Ecto neural progenitor cell (in vitro differentiated cells): ENCODE data around the gene PRSS2.
A peak's percentile ranks its signal among the peaks of the same experiment; 100 is the strongest.
"Not testable (repeated sequence)": the region's sequence is repeated elsewhere in the genome, so short reads cannot be mapped to it uniquely, and the experiment has no call there.

ENCODE experiments used
- DNase-seq: peaks from one replicate; pipeline ENCODE4 v3.0.0-alpha.2; 2018; ENCODE audit warnings: low spot score

The PRSS2 gene

DNA sequence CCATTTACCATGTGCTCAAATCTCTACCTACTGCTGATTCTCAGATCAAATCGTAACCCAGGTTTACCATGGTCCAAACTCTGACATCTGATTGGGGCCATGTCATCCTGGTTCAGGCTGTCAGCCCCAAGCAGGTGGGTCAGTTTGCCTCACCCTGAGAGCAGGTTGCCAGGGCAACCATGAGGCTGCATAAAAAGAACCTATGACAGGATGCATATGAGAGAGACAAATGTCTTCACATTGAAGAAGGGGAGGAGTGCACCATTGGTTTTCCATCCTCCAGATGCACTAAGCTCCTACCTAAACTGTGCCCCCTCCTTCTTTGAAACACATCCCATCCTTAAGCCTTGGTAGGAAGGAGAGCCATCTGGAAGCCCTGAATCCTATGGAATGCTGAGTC is 11.3 kb upstream of the PRSS2 start:
- DNase-seq: no peak

DNA sequence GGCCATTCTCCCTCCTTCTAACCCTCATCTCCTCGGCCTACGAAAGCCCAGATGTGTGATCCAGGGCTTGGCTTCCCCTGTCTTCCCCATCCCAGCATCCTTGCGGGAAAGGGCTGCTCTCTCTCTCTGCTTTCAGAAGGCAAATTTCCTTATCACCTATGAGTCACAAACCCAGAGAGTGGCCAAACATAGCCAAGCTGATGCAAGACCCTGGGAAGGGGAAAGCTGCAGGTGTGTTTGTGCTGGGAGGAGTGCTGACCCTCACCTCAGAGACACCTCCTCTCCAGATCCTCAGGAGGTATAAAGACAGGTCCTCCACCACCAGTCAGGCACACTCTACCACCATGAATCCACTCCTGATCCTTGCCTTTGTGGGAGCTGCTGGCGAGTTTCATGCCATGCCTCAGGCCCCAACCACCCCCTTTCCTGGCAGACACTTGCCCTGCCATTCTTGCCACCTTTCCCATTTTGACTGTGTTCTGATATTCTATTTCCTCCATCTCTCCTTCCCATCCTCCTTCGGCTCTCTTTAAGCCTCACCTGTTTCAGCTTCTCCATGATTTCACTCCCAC is 10.6 kb upstream of the PRSS2 start:
- DNase-seq: no peak

GRCh38 chr7:142761606-142762005 is 9.2 kb upstream of the PRSS2 start:
- not testable (repeated sequence) for DNase-seq

DNA sequence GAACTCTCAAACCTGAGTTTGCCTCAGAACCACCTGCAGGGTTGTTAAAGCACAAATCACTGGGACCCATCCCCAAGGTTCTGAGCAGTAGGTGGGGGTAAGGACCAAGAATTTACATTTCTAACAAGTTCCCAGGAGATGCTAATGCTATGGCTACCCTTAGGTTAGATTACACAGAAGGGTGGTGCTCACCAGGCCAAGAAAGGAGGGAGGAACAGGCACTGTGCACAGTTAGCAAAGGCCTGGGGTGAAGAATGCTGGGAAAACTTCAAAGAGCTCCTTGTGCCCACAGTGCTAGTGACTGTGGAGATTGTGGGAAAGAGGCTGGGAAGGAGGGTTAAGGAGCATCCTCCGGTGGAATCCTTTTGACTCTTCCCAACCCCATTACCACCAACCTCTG is 8.7 kb upstream of the PRSS2 start:
- no peak for DNase-seq

- DNase-seq: no peak
Measured at GRCh38 chr7:142767451-142767850, 3.3 kb upstream of the PRSS2 start.

DNA sequence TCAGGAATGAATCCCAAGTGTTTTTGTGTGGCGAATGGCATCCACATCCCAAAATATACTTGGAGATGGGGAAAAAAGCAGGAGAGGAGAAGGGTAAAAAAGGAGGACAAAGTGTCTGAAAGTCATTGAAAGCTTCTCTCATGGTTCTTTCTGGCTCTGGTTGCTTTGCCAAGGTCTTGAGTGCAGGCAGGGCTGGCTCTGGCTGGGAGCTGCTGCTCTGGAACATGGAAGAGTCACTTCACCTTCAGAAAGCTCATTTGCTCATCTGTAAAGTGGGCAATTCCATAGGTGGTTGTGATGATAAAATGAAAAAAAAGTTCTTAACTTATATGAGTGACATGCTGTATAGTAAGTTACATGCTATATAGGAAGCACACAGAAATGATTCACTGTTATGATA is 2.9 kb upstream of the PRSS2 start:
- DNase-seq: no peak

DNA sequence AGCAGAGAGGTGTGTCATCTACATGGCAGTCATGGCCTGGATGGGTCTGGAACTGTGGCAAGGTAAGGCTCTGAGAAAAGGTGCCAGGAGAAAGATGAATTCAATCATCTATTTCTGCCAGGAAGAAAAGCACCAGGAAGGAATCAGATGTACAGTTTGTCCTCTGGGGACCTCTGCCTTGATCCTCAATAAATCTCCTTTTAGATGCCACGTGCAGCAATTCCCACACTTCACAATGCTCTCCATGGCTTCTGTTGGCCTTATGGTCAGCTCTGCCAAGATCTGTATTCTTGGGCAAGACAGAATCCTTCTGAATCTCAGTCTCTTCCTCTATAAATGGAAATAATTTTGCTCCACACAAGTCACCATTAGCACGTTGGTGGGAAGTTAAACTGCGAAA is 1.9 kb upstream of the PRSS2 start:
- not testable (repeated sequence) for DNase-seq

- DNase-seq: no peak
Measured at GRCh38 chr7:142771353-142771723, 568 bp downstream of the PRSS2 start.

DNA sequence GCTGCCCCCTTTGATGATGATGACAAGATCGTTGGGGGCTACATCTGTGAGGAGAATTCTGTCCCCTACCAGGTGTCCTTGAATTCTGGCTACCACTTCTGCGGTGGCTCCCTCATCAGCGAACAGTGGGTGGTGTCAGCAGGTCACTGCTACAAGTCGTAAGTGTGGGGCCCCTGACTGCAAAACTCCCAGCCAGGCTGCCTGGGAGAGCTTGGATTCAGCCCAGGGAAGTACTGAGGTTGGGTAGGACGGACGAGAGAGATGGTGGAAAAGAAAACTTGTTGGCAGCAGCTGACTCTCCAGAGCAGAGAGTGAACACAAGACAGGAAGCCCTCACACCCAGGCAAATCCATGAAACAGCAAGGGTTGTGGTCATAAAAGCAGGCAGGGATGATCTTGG is 1.3 kb downstream of the PRSS2 start:
- no peak for DNase-seq

DNA sequence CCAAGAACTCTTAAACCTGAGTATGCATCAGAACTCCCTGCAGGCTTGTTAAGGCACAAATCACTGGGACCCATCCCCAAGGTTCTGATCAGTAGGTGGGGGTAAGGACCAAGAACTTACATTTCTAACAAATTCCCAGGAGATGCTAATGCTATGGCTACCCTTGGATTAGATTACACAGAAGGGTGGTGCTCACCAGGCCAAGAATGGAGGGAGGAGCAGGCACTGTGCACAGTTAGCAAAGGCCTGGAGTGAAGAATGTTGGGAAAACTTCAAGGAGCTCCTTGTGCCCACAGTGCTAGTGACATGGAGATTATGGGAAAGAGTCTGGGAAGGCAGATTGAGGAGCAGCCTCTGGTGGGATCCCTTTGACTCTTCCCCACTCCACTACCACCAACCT is 1.9 kb downstream of the PRSS2 start:
- no peak for DNase-seq

GRCh38 chr7:142773230-142773629 is 2.5 kb downstream of the PRSS2 start:
- no peak for DNase-seq

DNA sequence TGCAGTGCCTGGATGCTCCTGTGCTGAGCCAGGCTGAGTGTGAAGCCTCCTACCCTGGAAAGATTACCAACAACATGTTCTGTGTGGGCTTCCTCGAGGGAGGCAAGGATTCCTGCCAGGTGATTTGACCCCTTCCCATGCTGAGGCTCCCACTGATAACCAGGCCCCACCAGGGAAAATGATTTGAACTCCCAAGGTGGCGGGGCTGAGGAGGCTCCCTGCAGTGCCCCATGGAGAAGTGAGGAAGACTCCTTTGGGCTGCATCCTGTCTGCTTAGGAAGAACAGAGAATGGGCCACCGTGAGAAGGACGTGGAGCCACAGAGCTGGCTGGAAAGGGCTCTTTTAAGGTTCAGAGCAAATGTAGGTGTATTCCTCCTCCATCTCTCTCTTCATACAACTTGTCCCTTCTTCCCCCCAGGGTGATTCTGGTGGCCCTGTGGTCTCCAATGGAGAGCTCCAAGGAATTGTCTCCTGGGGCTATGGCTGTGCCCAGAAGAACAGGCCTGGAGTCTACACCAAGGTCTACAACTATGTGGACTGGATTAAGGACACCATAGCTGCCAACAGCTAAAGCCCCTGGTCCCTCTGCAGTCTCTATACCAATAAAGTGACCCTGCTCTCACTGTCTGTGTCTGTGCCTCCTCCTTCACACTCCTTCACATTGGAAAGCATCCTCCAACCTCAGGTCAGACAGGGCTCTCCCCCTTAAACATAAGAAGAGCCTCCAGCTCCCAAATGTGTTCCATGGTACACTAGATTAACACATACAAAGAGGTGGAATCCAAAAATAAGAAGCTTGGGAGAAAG is 3.4 kb downstream of the PRSS2 start:
- DNase-seq: no peak

DNA sequence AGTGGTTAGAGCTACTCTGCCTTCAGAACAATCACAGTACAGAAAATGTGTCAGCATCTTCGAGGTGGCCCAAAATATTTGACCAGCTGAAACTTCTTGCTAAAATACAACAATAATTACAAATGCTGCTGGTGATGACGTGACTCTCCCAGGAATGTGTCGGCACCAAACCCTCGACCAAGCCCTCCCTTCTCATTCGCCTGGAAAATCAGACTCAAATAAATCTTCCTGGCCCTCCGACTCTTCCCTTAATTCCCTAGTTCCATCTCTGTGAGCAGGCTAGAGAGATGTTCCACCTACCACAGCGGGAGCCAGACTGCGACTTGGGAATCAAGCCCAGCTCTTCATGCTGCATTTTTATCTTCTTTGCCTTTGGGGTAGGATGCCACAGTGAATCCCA is 4.1 kb downstream of the PRSS2 start:
- DNase-seq: no peak

DNA sequence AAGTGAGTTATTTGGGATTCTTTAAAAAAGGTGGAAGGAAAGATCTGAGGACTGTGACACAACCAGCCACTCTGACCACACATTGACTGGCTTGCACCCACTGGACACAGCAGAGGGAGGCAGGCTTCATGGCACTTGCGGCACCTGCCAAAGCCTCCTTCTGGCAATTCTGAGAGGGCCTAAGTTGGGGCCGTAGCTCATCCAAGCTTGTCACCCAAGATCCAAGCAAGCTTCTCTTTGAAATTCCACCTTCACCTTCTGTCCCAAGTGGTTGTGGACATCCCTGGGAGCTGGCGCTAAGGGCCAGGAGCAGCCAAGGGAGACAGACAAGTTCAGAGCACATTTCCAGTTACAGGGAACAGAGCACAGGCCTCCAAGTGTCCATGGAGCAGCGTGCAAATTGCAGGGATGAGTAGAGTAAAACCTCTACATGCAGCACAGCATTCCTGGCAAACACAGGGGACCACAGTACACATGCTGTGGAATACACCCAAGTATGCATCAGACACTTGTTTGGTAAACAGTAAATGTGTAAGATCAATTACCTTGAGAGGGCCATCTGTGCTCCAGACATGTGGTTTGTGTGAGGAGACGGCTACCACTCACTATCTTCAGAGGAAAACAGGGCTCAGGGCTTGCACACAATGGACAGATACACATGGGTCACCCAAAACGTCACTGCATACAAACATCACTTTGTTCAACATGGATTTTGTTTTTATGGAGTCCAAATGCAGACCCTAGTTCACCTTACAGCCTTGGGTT is 4.8 kb downstream of the PRSS2 start:
- DNase-seq: not testable (repeated sequence)

DNA sequence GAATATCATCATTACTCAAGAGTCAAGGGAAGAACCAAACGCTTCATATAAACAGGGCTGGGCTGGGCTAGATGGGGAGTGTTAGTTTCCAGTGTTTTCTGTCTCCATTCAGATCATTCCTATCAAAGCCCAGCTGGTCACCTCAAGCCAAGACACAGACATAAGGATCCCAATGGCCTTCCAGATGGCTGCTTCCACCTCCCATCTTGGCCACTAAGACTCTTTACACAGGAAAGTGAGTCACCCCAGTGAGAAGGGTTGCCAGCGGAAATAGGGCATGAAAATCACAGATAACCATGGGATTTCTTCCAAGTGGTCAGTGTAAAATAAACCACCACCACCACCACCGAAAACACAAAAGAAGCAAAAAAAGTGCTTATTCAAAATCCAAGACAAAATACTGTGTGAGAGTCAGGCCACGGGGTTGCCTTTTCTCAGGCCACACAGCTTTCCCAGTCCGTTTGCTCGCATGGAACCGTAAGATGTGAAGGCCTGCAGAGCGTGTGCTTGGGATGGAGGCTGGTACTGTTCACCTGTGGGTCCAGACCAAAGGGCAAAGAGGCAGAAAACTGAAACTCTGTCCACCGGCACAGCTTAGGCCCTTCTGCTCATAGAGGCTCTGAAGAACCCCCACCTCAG is 5.6 kb downstream of the PRSS2 start:
- DNase-seq: no peak

GRCh38 chr7:142776845-142777225 is 6.1 kb downstream of the PRSS2 start:
- DNase-seq: not testable (repeated sequence)

- no peak for DNase-seq
Measured at GRCh38 chr7:142777318-142777717, 6.5 kb downstream of the PRSS2 start.

DNA sequence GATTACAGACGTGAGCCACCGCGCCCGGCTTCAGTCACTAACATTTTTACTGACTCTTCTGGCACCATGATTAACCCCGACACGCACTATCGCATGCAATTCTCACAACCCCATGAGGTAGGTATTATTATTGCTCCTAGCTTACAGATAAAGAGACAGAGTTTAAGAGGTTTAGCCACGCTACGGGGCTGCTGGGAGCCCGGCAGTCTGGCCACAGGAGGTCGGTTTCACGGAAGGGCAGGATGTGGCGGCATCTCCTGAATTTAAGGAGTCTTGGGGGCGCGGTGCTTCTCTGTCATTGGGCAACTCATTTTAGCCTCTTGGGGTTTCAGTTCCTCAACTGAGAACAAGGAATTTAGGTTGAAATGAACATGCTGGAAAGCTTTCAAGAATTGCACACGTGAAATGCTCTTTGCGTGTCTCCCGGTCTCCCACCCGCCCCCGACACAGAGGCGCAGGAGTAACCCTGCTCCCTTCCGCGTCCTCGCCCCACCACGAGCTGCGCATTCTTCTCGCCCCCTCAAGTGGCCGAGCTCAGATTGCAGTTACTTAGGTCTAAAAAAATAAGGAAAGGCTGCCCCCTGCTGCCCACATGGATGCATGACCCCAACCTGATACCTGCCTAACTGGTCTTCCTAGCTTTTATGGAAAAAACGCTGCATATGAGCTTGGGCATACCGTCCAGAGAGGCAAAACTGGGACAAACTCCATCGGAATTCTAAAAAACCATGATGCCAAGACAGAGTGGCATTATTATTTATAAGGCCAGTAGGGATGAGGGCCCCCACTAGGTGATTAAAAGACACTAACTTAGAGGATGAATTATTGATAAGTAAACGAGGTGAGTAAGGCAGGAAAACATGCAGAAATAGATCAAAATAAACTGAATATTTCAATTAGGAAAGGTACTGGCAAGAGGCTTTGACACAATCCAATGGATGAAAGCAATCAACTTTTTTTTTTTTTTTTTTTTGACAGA is 12.4 kb downstream of the PRSS2 start:
- peak; percentile 89 for DNase-seq

DNA sequence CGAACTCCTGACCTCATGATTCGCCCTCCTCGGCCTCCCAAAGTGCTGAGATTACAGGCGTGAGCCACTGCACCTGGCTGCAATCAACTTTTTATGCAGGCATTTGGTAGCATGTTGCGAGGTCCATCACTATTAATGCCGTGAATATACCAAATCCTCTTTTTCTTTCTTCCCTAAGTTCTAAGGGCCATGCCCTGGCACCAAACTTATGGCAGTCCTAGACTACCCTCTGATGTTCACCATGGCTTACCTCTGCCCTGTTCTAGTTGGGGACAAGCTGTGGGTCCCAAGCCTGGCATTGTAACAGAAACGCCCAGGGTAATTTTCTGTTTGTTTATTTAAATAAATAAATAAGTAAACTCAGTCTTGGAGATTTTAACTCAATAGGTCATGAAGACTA is 13.3 kb downstream of the PRSS2 start:
- DNase-seq: no peak

GRCh38 chr7:142784716-142785115 is 13.9 kb downstream of the PRSS2 start:
- no peak for DNase-seq

DNA sequence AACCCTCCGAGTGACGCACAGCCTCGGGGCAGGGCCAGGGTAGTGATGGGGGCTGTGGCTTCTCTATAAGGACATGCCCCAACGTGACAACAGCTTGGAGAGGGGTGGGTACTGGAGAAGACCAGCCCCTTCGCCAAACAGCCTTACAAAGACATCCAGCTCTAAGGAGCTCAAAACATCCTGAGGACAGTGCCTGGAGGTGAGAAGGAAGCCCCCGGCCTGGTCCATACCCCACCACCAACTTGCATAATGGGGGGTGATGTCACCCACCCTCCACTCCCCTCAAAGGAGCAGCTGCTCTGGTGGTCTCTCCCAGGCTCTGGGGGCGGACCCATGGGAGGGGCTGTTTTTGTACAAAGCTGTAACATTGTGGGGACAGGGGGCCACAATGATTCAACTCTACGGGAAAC is 15.1 kb downstream of the PRSS2 start:
- no peak for DNase-seq
